ENCODE measurements around the gene HPN.
"Not testable (repeated sequence)": the region's sequence is repeated elsewhere in the genome, so short reads cannot be mapped to it uniquely, and the experiment has no call there.

DNA sequence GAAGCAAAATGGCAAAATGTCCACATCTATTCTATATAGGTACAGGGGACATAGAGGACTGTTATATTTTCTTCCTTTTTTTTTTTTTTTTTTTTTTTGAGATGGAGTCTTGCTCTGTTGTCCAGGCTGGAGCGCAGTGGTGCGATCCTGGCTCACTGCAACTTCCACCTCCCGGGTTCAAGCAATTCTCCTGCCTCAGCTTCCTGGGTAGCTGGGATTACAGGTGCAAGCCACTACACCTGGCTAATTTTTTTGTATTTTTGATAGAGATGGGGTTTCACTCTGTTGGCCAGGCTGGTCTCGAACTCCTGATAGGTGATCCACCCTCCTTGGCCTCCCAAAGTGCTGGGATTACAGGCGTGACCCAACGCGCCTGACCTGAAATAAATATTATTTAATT is 43.3 kb upstream of the HPN start:
- TF ChIP-seq SP1 (IDR thresholded peaks at IDR 0.05); ARNT (IDR thresholded peaks at IDR 0.05); FOXM1 (IDR thresholded peaks at IDR 0.05; ENCODE audit: borderline replicate concordance); ZNF384 (IDR thresholded peaks at IDR 0.05); BHLHE40 (IDR thresholded peaks at IDR 0.05; ENCODE audit: borderline replicate concordance); FOXK2 (IDR thresholded peaks at IDR 0.05); HDGF (IDR thresholded peaks at IDR 0.05; ENCODE audit: borderline replicate concordance); LEF1 (IDR thresholded peaks at IDR 0.05; ENCODE audit: borderline replicate concordance); L3MBTL2 (conservative IDR thresholded peaks at IDR 0.05): not testable (repeated sequence)

Measured in HEK293T (cell line).